Effector memory CD4-positive, alpha-beta T cell (primary cell): ENCODE data around the gene GPM6B.

Experiments
- DNase-seq, 3 donors: peaks; one replicate each; pipeline ENCODE4 v3.0.0-alpha.2; 2020
- H3K27ac ChIP-seq: 2 replicates; pipeline ENCODE4 v1.7.0; 2013; ENCODE audit warnings: mild to moderate bottlenecking, low read length, moderate library complexity; ENCODE audit not compliant: insufficient read depth, poor library complexity, severe bottlenecking
- H3K27me3 ChIP-seq: replicated peaks from 2 replicates; pipeline ENCODE4 v1.7.0; 2013; ENCODE audit warnings: mild to moderate bottlenecking, low read length; ENCODE audit not compliant: insufficient read depth, control insufficient read depth, poor library complexity, severe bottlenecking
- H3K36me3 ChIP-seq: 2 replicates; pipeline ENCODE4 v1.7.0; 2013; ENCODE audit warnings: mild to moderate bottlenecking, low read length, moderate library complexity; ENCODE audit not compliant: control insufficient read depth, insufficient read depth
- H3K4me1 ChIP-seq: 2 replicates; pipeline ENCODE4 v1.7.0; 2013; ENCODE audit warnings: low read length, mild to moderate bottlenecking; ENCODE audit not compliant: control insufficient read depth, insufficient read depth, poor library complexity, severe bottlenecking
- H3K4me3 ChIP-seq: 2 replicates; pipeline ENCODE4 v1.7.0; 2013; ENCODE audit warnings: low read length, low read depth, mild to moderate bottlenecking; ENCODE audit not compliant: insufficient read depth, poor library complexity, severe bottlenecking
- H3K9me3 ChIP-seq: 2 replicates; pipeline ENCODE4 v1.7.0; 2013; ENCODE audit warnings: mild to moderate bottlenecking, low read length, moderate library complexity; ENCODE audit not compliant: control insufficient read depth

GPM6B gene

DNA sequence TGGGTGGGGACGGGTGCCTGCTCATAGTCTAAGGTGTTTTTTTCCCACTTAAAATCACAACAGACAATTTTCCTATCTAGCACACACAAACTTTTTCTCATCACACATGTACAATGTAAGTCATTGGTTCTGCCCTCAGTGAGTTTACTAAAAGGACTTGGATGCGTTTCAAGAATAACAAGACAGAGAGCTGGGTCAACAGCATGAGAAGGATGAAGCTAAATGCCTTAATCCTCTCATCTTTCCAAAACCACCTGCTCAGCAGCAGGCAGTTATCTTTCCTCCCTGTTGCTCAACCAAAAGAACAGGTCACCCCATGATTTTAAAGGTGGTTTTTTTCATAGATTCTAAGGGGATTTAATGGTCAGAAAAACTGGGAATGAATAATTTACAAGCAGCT, 42.2 kb downstream of the GPM6B start:
- peaks cover 16% of the 10 kb centered on the region for H3K36me3 ChIP-seq
- H3K4me1 ChIP-seq: no peaks in the 10 kb centered on the region
- no peak overlapping the region for H3K27ac ChIP-seq
- H3K27me3 ChIP-seq: no peaks in the 10 kb centered on the region
- no peaks in the 10 kb centered on the region for H3K9me3 ChIP-seq
- no peak overlapping the region for H3K4me3 ChIP-seq
- DNase-seq: no peak

DNA sequence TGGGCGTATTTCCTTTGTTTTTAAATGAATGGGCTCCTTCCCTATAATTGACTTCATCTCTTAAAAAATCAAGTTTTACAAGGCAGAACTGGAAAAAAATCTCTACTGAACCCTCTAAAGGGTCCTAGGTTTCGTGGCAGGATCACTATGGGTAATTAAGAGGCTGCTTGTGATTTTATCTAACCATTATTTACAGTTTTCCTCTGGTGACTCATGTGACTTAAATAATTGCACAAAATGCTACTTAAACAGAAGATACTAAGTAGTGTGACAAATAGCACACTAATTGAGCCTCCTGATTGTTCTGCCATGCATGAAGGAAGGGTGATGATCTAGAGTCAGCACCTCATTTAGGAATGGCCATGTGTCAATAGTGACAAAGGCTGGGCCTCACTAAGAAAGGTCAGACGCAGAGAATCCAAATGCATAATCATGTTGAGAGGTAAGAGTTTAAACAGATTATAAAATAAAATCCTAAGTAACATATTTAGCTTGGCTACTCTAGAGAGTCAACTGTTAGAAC, 46.8 kb downstream of the GPM6B start:
- H3K36me3 ChIP-seq: peaks cover 38% of the 10 kb centered on the region
- no peak overlapping the region for H3K27ac ChIP-seq
- no peaks in the 10 kb centered on the region for H3K4me1 ChIP-seq
- H3K9me3 ChIP-seq: no peaks in the 10 kb centered on the region
- no peak for DNase-seq
- H3K4me3 ChIP-seq: no peak overlapping the region
- no peaks in the 10 kb centered on the region for H3K27me3 ChIP-seq

DNA sequence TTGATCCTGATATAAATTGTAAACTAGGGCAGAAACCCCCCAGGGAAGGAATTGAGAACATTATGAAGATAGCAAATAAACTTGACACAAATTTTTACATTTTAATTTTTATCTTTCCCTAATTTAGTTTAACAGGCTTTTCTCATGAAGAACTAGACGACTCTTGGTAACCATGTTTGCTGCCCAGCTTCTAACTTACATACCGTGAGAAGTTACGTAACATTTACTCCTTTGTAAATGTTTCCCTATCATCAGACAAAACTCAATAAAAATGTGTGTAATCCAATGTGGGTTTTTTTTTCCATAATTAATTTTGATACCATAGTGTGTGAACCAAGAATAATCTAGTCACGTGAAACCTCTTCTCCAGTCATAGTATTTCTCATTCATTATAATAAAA, 48.0 kb downstream of the GPM6B start:
- Histone ChIP-seq H3K4me1 (no peaks in the 10 kb centered on the region), H3K4me3 (no peak overlapping the region), H3K27me3 (no peaks in the 10 kb centered on the region), H3K9me3 (no peaks in the 10 kb centered on the region), H3K36me3 (peaks cover 39% of the 10 kb centered on the region), H3K27ac (no peak overlapping the region)
- no peak for DNase-seq

DNA sequence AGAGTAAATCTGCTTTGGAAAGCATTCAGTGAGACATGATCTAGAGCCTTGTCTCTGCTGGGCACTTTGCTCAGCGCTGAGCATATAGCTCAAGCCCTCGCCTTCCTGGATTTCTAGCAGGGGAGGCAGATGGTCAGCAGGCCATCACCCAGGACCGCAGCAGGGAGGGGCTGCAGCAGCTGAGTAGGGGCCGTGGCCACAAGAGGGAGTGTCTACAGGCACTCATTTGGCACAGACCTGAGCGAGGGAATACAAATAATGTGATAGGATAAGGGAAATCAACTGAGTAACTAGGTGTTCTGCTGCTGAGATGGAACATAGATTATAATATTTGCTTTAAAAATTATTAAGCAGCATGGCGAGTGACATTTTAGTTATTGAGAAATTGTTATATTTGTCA, 52.1 kb downstream of the GPM6B start:
- no peak for DNase-seq
- Histone ChIP-seq H3K27ac (no peak overlapping the region), H3K27me3 (no peaks in the 10 kb centered on the region), H3K4me3 (no peak overlapping the region), H3K4me1 (no peaks in the 10 kb centered on the region), H3K9me3 (no peaks in the 10 kb centered on the region), H3K36me3 (peaks cover 45% of the 10 kb centered on the region)

DNA sequence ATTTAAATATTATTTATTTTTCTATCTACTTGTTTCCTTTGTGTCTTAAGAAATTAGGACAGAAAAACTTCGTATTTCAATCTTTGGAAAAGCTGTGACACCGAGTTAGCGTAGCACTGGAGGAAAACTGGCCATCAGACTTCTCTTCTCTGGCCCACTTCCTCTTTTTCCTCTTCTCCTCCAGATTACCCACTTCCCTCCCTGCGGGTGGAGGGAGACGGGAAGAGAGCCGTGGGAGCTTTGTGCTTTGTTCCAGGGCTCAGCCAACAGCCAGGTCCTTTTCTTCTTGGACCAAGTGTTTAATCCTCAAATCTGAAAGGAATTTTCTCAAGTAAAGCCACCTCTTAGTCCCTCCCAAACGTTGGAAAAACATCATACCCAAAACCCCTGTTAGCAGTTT, 52.6 kb downstream of the GPM6B start:
- Histone ChIP-seq H3K27me3 (no peaks in the 10 kb centered on the region), H3K4me3 (no peak overlapping the region), H3K27ac (no peak overlapping the region), H3K4me1 (no peaks in the 10 kb centered on the region), H3K36me3 (peaks cover 46% of the 10 kb centered on the region), H3K9me3 (no peaks in the 10 kb centered on the region)
- no peak for DNase-seq

DNA sequence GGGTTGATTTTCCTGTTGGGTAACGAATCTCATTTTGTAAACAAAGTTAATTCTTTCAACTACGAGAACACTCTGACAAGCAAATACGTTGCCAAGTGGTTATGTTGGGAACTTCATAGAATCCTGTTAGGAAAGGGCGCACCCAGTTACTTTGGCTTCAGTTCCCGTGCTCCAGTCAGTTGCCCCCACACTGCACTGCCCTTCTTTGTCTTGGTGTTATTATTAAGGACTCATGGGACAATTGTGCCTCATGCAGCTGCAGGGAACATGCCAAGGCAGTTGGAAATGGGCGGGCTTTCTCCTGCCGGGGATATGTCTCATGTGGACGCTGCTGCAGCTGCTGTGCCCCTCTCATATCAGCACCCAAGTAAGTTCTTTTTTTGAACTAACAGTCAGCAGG, 53.4 kb downstream of the GPM6B start:
- no peak for DNase-seq
- Histone ChIP-seq H3K4me3 (no peak overlapping the region), H3K9me3 (no peaks in the 10 kb centered on the region), H3K27ac (no peak overlapping the region), H3K4me1 (no peaks in the 10 kb centered on the region), H3K36me3 (peaks cover 54% of the 10 kb centered on the region), H3K27me3 (no peaks in the 10 kb centered on the region)

DNA sequence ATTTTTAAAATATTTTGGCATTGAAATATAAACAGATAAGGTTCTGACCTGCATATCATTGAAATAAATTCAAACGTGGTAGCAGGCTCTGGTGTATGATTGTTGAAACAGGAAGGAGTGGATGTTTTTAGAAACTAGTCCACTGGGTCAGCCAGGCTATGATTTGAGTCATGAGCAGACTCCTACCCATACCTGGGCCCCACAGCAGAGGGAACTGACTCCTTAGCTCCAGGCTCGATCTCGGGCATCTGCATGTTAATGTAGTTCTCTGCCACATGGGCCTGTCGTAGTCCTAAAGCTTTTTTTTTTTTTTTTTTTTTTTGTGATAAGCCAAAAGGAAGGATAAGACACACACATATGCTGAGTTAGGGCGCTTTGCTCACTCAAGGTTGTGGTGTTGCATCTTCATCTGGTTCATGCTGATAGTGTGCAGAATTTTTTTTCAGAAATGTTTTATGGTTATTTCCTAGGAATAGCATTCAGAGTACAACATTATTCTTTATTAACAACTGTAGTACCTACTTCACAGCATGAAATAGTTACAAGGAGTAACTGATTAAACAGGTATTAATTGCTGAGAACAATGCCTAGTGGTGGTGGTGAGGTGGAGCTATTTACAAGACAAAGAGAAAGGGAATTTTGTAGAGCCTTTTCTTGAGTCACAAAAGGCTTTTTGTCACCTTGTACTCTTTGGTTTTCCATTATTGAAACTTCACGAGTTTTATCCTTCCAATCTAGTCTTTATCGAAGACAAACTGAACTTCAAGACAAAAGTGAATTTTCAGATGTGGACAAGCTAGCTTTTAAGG, 55.1 kb downstream of the GPM6B start:
- Histone ChIP-seq H3K27ac (no peak overlapping the region), H3K4me3 (no peak overlapping the region), H3K9me3 (no peaks in the 10 kb centered on the region), H3K36me3 (peaks cover 60% of the 10 kb centered on the region), H3K27me3 (no peaks in the 10 kb centered on the region), H3K4me1 (no peaks in the 10 kb centered on the region)
- no peak for DNase-seq

DNA sequence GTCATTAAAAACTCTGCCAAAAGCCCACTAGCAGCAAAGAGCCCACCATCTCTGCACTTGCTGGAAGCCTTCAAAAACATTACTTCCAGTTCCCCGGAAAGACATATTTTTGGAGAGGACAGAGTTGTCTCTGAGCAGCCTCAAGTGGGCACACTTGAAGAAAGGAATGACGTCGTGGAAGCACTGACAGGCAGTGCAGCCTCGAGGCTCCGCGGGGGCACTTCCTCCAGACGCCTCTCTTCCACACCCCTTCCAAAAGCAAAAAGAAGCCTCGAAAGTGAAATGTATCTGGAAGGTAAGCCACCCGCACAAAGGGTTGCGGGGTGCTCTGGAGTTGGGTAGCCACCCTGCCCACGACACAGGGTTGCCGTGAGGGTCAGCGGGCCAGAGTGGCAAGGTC, 56.5 kb downstream of the GPM6B start:
- DNase-seq: no peak
- Histone ChIP-seq H3K4me1 (no peaks in the 10 kb centered on the region), H3K9me3 (no peaks in the 10 kb centered on the region), H3K4me3 (no peak overlapping the region), H3K27ac (no peak overlapping the region), H3K27me3 (no peaks in the 10 kb centered on the region), H3K36me3 (peaks cover 56% of the 10 kb centered on the region)

DNA sequence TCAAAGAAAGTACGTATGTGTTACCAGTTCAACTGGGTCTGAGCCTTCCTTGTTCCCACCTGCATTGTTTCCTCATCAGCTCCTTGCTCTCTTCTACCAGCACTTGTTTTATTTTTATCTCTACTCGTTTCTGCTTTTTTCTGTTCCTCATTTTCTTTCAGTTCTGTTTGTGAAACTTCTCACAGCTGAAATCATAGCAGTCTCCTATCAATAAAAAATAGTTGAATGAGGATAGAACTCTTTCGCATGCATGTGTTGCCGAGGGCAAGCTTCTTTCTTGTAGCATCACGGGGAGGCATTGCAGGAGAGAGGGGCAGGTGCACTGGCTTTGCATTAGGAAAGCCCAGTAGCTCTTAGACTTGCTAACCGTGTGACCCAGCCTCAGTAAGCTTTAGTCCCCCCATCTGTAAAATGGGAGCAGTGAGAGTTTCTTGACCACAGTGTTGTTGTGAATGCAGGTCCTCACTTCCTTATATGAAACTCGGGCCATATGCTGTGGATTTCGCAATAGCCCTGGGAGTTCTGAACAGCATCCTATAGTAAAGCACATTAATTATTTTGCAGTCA, 57.7 kb downstream of the GPM6B start:
- Histone ChIP-seq H3K4me3 (no peak overlapping the region), H3K27ac (no peak overlapping the region), H3K9me3 (no peaks in the 10 kb centered on the region), H3K27me3 (no peaks in the 10 kb centered on the region), H3K36me3 (peaks cover 52% of the 10 kb centered on the region), H3K4me1 (no peaks in the 10 kb centered on the region)
- no peak for DNase-seq

DNA sequence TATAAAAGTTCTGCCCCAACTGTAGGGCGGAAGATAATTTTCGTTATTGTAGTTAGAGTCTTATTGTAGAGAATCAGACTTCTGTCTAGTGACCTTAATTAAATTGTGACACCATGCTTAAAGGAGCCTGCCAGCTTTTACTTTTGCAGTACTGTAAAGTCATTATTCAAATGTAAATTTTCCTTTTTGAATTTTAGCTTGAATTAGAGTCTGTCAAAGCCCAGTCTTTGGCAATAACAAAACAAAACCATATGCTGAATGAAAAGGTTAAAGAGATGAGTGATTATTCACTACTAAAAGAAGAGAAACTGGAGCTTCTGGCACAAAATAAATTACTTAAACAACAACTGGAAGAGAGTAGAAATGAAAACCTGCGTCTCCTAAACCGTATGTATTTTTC, 60.5 kb downstream of the GPM6B start:
- DNase-seq: no peak
- no peaks in the 10 kb centered on the region for H3K9me3 ChIP-seq
- H3K27me3 ChIP-seq: no peaks in the 10 kb centered on the region
- peaks cover 49% of the 10 kb centered on the region for H3K36me3 ChIP-seq
- H3K4me1 ChIP-seq: no peaks in the 10 kb centered on the region
- no peak overlapping the region for H3K27ac ChIP-seq
- H3K4me3 ChIP-seq: no peak overlapping the region
